Endothelial cell (in vitro differentiated cells): ENCODE data around the gene KDM2B. TPM values are rescaled to one million over a fixed set of nuclear protein-coding genes. Genes with fewer than 3 reads are reported as not detected.

Source experiments
- DNase-seq: peaks from one replicate; pipeline ENCODE4 v3.0.0; 2021; ENCODE audit warnings: low spot score
- H3K27ac Mint-ChIP-seq: one replicate; pipeline ENCODE4 v1.8.0; 2021; ENCODE audit warnings: mixed read lengths, inconsistent platforms; ENCODE audit not compliant: unreplicated experiment
- H3K27me3 Mint-ChIP-seq: one replicate; pipeline ENCODE4 v1.8.0; 2021; ENCODE audit warnings: mild to moderate bottlenecking, moderate library complexity, mixed read lengths, inconsistent platforms; ENCODE audit not compliant: unreplicated experiment
- H3K36me3 Mint-ChIP-seq: one replicate; pipeline ENCODE4 v1.8.0; 2021; ENCODE audit warnings: mild to moderate bottlenecking, low read depth, mixed read lengths, inconsistent platforms; ENCODE audit not compliant: unreplicated experiment
- H3K4me1 Mint-ChIP-seq: one replicate; pipeline ENCODE4 v1.8.0; 2021; ENCODE audit warnings: mild to moderate bottlenecking, mixed read lengths, inconsistent platforms; ENCODE audit not compliant: unreplicated experiment
- H3K4me3 Mint-ChIP-seq: one replicate; pipeline ENCODE4 v1.8.0; 2021; ENCODE audit warnings: mild to moderate bottlenecking, mixed read lengths, inconsistent platforms; ENCODE audit not compliant: unreplicated experiment
- H3K9me3 Mint-ChIP-seq: one replicate; pipeline ENCODE4 v1.8.0; 2021; ENCODE audit warnings: mixed read lengths, inconsistent platforms; ENCODE audit not compliant: unreplicated experiment
- total RNA-seq: library from RNA; stranded (reverse); fragmentation: NEBNext Ultra II Directional; extraction: Animal tissue kit (Norgen Biotek cat#: 25700); gene quantifications from one replicate; pipeline ENCODE4 v1.2.1, GENCODE V29; 2021; ENCODE audit not compliant: unreplicated experiment
- TF ChIP-seq, protein P1 (sequence below): fragments of 200-600 bp; sonication (generic); IDR thresholded peaks from one replicate; pipeline ENCODE4 v1.5.0; 2021; ENCODE audit warnings: antibody characterized with exemption; ENCODE audit not compliant: unreplicated experiment

The KDM2B gene
- total RNA-seq, 1 donor from 2014 or later = 36.7 TPM

DNA sequence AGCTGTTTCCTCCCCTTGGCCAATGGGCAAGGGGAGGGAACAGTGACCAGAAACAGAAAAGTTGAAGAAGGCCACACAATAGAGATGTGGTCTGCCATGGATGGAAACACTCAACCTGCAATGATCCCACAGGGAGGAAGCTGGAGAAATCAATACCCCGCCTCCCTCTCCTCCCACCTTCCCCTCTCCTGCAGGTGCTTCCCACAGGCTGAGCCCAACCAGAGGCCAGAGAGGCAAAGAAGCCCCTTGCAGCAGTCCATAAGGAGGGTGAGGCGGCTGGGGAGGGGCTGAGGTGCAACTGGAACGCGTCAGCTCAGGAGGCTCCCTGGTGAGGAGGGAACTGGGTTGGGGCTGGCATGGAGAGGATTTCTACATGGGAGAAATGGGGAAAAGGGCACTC, 96.9 kb downstream of the KDM2B start:
- peaks cover 4% of the 10 kb centered on the region for H3K36me3 Mint-ChIP-seq
- TF ChIP-seq, protein P1, sequence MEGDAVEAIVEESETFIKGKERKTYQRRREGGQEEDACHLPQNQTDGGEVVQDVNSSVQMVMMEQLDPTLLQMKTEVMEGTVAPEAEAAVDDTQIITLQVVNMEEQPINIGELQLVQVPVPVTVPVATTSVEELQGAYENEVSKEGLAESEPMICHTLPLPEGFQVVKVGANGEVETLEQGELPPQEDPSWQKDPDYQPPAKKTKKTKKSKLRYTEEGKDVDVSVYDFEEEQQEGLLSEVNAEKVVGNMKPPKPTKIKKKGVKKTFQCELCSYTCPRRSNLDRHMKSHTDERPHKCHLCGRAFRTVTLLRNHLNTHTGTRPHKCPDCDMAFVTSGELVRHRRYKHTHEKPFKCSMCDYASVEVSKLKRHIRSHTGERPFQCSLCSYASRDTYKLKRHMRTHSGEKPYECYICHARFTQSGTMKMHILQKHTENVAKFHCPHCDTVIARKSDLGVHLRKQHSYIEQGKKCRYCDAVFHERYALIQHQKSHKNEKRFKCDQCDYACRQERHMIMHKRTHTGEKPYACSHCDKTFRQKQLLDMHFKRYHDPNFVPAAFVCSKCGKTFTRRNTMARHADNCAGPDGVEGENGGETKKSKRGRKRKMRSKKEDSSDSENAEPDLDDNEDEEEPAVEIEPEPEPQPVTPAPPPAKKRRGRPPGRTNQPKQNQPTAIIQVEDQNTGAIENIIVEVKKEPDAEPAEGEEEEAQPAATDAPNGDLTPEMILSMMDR = no peak
- H3K27ac Mint-ChIP-seq = no peak overlapping the region
- H3K4me3 Mint-ChIP-seq = peak overlapping the region; percentile 8
- no peaks in the 10 kb centered on the region for H3K9me3 Mint-ChIP-seq
- H3K27me3 Mint-ChIP-seq = peaks cover 3% of the 10 kb centered on the region
- no peak for DNase-seq
- peaks cover 3% of the 10 kb centered on the region for H3K4me1 Mint-ChIP-seq

DNA sequence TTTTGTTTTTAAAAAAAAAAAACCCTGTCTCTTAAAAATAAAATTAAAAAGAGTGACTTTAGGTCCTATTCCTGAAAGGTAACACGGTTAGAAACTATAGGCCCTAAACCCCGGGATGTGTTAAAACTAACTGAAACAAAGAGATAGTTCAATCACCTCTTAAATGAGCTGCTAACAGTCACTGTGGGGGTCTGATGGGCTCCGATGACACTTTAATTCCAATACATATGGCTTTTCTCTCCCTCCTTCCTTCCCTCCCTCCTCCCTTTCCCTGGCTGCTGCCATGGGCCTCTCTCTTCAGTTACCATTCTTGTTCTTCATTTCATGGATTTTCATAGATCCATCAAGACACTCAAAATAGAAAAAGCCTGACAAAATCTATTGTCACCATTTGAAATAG, 104.3 kb downstream of the KDM2B start:
- no peaks in the 10 kb centered on the region for H3K4me1 Mint-ChIP-seq
- no peaks in the 10 kb centered on the region for H3K36me3 Mint-ChIP-seq
- DNase-seq = no peak

DNA sequence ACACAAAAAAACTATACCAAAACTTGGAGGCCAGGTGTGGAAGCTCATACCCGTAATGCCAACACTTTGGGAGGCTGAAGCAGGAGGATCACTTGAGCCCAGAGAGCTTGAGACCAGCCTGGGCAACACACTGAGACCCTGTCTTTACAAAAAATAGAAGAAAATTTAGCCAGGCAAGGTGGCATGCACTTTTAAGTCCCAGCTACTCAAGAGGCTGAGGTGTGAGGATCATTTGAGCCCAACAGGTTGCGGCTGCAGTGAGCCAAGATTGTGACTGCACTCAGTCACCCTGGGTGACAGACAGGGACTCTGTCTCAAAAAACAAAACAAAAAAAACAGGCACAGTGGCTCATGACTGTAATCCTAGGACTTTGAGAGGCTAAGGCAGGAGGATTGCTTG, 105.5 kb downstream of the KDM2B start:
- H3K4me3 Mint-ChIP-seq = no peak overlapping the region
- H3K27me3 Mint-ChIP-seq = peaks cover 2% of the 10 kb centered on the region
- H3K9me3 Mint-ChIP-seq = no peaks in the 10 kb centered on the region
- no peak for DNase-seq
- H3K36me3 Mint-ChIP-seq = no peaks in the 10 kb centered on the region
- H3K4me1 Mint-ChIP-seq = no peaks in the 10 kb centered on the region
- TF ChIP-seq, protein P1 = no peak
- H3K27ac Mint-ChIP-seq = no peak overlapping the region

More for the DNA sequence above, 104.3 kb downstream of the KDM2B start:
- no peaks in the 10 kb centered on the region for H3K9me3 Mint-ChIP-seq
- H3K4me3 Mint-ChIP-seq = no peak overlapping the region
- peaks cover 2% of the 10 kb centered on the region for H3K27me3 Mint-ChIP-seq
- H3K27ac Mint-ChIP-seq = no peak overlapping the region
- TF ChIP-seq, protein P1 = no peak

DNA sequence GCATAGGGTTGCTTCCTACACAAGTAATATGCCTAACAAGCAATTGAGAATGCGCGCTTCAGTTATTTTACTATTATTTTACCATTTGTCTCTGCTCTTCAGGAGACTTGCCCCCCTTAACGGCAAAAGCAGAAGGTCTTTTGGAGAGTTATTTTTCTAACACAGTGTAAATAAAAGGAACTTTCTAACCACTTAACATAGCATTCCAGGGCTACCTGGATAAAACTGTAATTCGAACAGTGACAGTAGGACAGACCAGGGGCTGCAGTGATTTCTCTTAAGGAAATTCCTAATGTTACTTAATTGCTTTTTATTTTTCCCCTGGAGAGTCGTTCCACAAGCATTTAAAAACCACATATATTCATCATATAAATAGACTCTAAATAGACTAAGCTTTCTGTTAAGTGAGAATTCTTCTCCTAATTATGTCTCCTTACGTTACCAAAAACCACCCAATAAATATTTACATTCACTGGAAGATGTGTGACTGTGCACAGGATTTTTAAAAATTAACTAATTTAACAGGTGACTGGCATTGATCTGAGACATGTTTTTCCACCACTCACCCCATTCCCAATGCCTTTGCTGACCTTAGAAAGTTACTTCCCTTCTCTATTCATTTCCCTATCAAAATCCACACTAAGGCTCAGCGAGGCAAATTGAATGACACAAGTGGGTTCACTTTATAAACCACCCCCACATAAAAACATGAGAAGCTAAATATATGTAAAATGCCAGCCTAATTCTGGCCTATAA, 108.5 kb downstream of the KDM2B start:
- TF ChIP-seq, protein P1 = no peak
- DNase-seq = no peak
- no peak overlapping the region for H3K4me3 Mint-ChIP-seq
- no peaks in the 10 kb centered on the region for H3K9me3 Mint-ChIP-seq
- H3K27me3 Mint-ChIP-seq = peaks cover 1% of the 10 kb centered on the region
- H3K27ac Mint-ChIP-seq = no peak overlapping the region
- no peaks in the 10 kb centered on the region for H3K36me3 Mint-ChIP-seq
- H3K4me1 Mint-ChIP-seq = peaks cover 3% of the 10 kb centered on the region

DNA sequence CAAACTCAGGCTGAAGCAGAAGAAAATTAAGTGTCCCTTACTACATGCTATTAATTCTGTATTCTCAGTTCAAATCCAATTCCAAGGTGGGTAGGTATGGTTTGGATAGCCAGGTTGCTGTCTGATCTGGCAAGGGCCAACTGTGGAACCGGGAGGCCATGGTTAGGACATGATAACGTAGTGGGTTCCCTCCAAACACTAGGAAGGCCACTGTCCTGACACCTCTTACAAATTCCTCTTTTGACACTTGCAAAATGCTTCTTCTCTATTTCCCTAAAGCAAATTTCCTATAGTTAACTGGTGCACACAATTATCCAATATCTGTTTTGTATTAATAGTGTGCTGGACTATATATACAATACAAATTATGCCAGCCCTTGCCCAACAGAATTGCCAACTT, 110.1 kb downstream of the KDM2B start:
- Mint-ChIP-seq H3K27me3 (peaks cover 5% of the 10 kb centered on the region), H3K27ac (no peak overlapping the region), H3K4me1 (peaks cover 9% of the 10 kb centered on the region), H3K4me3 (no peak overlapping the region), H3K36me3 (peaks cover 4% of the 10 kb centered on the region), H3K9me3 (no peaks in the 10 kb centered on the region)
- no peak for DNase-seq
- TF ChIP-seq, protein P1 = no peak
